UCSD-AML1 (cell line): ENCODE data around the gene CCDC197.

Experiments
- DNase-seq: peaks from one replicate; lab custom pipeline; 2025; ENCODE audit not compliant: unreplicated experiment; lab: John Stamatoyannopoulos, UW

CCDC197 gene

GRCh38 chr14:94056579-94057308 is 59.6 kb downstream of the CCDC197 start:
- DNase-seq: no peak

- no peak for DNase-seq
These were observed 61.1 kb downstream of the CCDC197 start for GRCh38 chr14:94058128-94058673.
